ENCODE results near the gene SLC1A2.

SLC1A2 gene

GRCh38 chr11:35355102-35355749, 64.1 kb downstream of the SLC1A2 start:
- DNase-seq (ENCODE audit: low read depth), result peak; percentile 9
- H3K4me3 ChIP-seq (ENCODE audit: low read length), result no peak overlapping the region
- no peak for TF ChIP-seq CTCF (IDR thresholded peaks at IDR 0.05; ENCODE audit: insufficient read depth, low read depth, low read length, missing control alignments)

- TF ChIP-seq CTCF (IDR thresholded peaks at IDR 0.05; ENCODE audit: insufficient read depth, low read depth, low read length, missing control alignments), result no peak
- no peak overlapping the region for H3K4me3 ChIP-seq (ENCODE audit: low read length)
- no peak for DNase-seq (ENCODE audit: low read depth)
These were observed 64.7 kb downstream of the SLC1A2 start for GRCh38 chr11:35354644-35355043.

- no peak for TF ChIP-seq CTCF (IDR thresholded peaks at IDR 0.05; ENCODE audit: insufficient read depth, low read depth, low read length, missing control alignments)
- peak; percentile 67 for DNase-seq (ENCODE audit: low read depth)
- H3K4me3 ChIP-seq (ENCODE audit: low read length), result no peak overlapping the region
These were observed 67.1 kb downstream of the SLC1A2 start for GRCh38 chr11:35352077-35352888.

- no peak for DNase-seq (ENCODE audit: low read depth)
These were observed 69.5 kb downstream of the SLC1A2 start for GRCh38 chr11:35349897-35350296.

GRCh38 chr11:35348898-35349687, 70.3 kb downstream of the SLC1A2 start:
- H3K4me3 ChIP-seq (ENCODE audit: low read length), result no peak overlapping the region
- no peak for DNase-seq (ENCODE audit: low read depth)
- TF ChIP-seq CTCF (IDR thresholded peaks at IDR 0.05; ENCODE audit: insufficient read depth, low read depth, low read length, missing control alignments), result no peak

More at GRCh38 chr11:35349897-35350296, 69.5 kb downstream of the SLC1A2 start:
- TF ChIP-seq CTCF (IDR thresholded peaks at IDR 0.05; ENCODE audit: insufficient read depth, low read depth, low read length, missing control alignments), result no peak
- no peak overlapping the region for H3K4me3 ChIP-seq (ENCODE audit: low read length)

GRCh38 chr11:35347921-35348331, 71.4 kb downstream of the SLC1A2 start:
- no peak overlapping the region for H3K4me3 ChIP-seq (ENCODE audit: low read length)
- peak; percentile 50 for DNase-seq (ENCODE audit: low read depth)
- no peak for TF ChIP-seq CTCF (IDR thresholded peaks at IDR 0.05; ENCODE audit: insufficient read depth, low read depth, low read length, missing control alignments)
